ENCODE results near the gene KMT2C. TPM values are rescaled to one million over a fixed set of nuclear protein-coding genes. Genes with fewer than 3 reads are reported as not detected.

KMT2C gene
- polyA plus RNA-seq, 1 donor from 2014 or later, result 29.8 TPM

DNA sequence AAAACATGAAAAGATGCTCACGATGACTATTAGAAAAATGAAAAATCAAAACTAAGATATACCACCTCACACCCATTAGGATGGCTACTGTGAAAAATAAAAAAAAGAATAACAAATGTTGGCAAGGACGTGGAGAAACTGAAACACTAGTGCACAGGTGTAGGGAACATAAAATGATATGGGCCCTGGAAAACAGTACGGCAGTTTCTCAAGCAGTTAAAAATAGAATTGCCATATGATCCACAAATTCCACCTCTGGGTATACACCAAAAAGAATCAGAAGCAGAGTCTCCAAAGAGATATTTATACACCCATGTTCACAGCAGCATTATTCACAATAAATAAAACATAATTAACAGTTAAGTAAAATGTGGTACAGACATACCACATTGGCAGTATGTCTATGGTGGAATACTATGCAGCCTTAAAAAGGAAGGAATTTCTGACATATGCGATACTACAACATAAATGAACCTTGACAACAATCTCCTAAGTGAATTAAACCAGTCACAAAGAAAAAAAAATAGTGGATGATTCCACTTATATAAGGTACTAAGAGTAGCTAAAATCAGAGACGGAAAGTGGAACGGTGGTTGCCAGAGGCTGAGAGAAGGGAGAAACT is 69.7 kb downstream of the KMT2C start:
- no peak overlapping the region for H3K4me2 ChIP-seq (ENCODE audit: low read length)
- H3K4me3 ChIP-seq (ENCODE audit: low read length), result no peak overlapping the region
- no peaks in the 10 kb centered on the region for H3K9me2 ChIP-seq (ENCODE audit: insufficient read depth, low read length)
- H3K9ac ChIP-seq (ENCODE audit: low read length), result no peak overlapping the region
- no peak overlapping the region for H2AFZ ChIP-seq (ENCODE audit: low read depth, low read length)
- TF ChIP-seq RAD21 (conservative IDR thresholded peaks at IDR 0.05) (no peak), POLR2AphosphoS5 (IDR thresholded peaks at IDR 0.05) (no peak), TAF1 (IDR thresholded peaks at IDR 0.05; ENCODE audit: low read depth) (no peak), EZH2 (IDR thresholded peaks at IDR 0.05; ENCODE audit: borderline replicate concordance, insufficient read depth, low read length, poor library complexity, severe bottlenecking) (no peak), EP300 (conservative IDR thresholded peaks at IDR 0.05; ENCODE audit: poor library complexity, severe bottlenecking) (no peak)
- TF ChIP-seq, protein P1, sequence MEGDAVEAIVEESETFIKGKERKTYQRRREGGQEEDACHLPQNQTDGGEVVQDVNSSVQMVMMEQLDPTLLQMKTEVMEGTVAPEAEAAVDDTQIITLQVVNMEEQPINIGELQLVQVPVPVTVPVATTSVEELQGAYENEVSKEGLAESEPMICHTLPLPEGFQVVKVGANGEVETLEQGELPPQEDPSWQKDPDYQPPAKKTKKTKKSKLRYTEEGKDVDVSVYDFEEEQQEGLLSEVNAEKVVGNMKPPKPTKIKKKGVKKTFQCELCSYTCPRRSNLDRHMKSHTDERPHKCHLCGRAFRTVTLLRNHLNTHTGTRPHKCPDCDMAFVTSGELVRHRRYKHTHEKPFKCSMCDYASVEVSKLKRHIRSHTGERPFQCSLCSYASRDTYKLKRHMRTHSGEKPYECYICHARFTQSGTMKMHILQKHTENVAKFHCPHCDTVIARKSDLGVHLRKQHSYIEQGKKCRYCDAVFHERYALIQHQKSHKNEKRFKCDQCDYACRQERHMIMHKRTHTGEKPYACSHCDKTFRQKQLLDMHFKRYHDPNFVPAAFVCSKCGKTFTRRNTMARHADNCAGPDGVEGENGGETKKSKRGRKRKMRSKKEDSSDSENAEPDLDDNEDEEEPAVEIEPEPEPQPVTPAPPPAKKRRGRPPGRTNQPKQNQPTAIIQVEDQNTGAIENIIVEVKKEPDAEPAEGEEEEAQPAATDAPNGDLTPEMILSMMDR (IDR thresholded peaks at IDR 0.05; ENCODE audit: poor library complexity, severe bottlenecking), result no peak
- TF ChIP-seq, protein P2, sequence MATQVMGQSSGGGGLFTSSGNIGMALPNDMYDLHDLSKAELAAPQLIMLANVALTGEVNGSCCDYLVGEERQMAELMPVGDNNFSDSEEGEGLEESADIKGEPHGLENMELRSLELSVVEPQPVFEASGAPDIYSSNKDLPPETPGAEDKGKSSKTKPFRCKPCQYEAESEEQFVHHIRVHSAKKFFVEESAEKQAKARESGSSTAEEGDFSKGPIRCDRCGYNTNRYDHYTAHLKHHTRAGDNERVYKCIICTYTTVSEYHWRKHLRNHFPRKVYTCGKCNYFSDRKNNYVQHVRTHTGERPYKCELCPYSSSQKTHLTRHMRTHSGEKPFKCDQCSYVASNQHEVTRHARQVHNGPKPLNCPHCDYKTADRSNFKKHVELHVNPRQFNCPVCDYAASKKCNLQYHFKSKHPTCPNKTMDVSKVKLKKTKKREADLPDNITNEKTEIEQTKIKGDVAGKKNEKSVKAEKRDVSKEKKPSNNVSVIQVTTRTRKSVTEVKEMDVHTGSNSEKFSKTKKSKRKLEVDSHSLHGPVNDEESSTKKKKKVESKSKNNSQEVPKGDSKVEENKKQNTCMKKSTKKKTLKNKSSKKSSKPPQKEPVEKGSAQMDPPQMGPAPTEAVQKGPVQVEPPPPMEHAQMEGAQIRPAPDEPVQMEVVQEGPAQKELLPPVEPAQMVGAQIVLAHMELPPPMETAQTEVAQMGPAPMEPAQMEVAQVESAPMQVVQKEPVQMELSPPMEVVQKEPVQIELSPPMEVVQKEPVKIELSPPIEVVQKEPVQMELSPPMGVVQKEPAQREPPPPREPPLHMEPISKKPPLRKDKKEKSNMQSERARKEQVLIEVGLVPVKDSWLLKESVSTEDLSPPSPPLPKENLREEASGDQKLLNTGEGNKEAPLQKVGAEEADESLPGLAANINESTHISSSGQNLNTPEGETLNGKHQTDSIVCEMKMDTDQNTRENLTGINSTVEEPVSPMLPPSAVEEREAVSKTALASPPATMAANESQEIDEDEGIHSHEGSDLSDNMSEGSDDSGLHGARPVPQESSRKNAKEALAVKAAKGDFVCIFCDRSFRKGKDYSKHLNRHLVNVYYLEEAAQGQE (IDR thresholded peaks at IDR 0.05; ENCODE audit: borderline replicate concordance), result no peak
- no peak overlapping the region for H3K27ac ChIP-seq (ENCODE audit: low read length)
- H4K20me1 ChIP-seq (ENCODE audit: insufficient read depth), result no peaks in the 10 kb centered on the region
- no peaks in the 10 kb centered on the region for H3K27me3 ChIP-seq (ENCODE audit: insufficient read depth, low read depth, low read length)
- H3K79me2 ChIP-seq (replicated peaks; ENCODE audit: insufficient read depth, low read length), result peaks cover 86% of the 10 kb centered on the region
- H3K36me3 ChIP-seq (ENCODE audit: insufficient read depth, low read length), result no peaks in the 10 kb centered on the region
- H3K9me3 ChIP-seq (ENCODE audit: low read length), result no peaks in the 10 kb centered on the region
- H3F3A ChIP-seq (ENCODE audit: insufficient read depth, low read length, poor library complexity, severe bottlenecking), result no peaks in the 10 kb centered on the region

DNA sequence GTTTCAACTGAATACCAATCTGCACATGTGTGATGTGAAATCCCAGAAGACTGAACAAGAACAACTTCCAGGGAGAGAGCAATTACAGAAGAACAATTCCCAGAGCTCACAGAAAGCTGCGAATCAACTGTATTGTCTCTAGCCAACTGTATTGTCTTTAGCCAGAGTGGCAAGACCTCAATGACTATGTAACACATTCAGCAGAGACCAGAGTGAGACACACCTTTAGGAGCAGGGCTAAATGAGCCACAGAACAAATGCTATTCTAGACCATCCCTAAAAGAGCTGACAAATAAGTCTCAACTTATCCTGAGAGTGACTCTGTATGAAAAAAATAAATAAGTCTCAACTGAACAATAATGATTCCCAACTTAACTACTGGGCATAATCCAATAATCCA is 72.0 kb downstream of the KMT2C start:
- TF ChIP-seq RAD21 (conservative IDR thresholded peaks at IDR 0.05), result no peak
- TF ChIP-seq, protein P2 (IDR thresholded peaks at IDR 0.05; ENCODE audit: borderline replicate concordance), result no peak

More for the DNA sequence above, 72.0 kb downstream of the KMT2C start:
- no peaks in the 10 kb centered on the region for H3K27me3 ChIP-seq (ENCODE audit: insufficient read depth, low read depth, low read length)
- H3K9me2 ChIP-seq (ENCODE audit: insufficient read depth, low read length), result no peaks in the 10 kb centered on the region
- no peak overlapping the region for H3K4me2 ChIP-seq (ENCODE audit: low read length)
- no peak overlapping the region for H3K9ac ChIP-seq (ENCODE audit: low read length)
- H4K20me1 ChIP-seq (ENCODE audit: insufficient read depth), result no peaks in the 10 kb centered on the region
- H2AFZ ChIP-seq (ENCODE audit: low read depth, low read length), result no peak overlapping the region
- H3K79me2 ChIP-seq (replicated peaks; ENCODE audit: insufficient read depth, low read length), result peaks cover 84% of the 10 kb centered on the region
- H3K27ac ChIP-seq (ENCODE audit: low read length), result no peak overlapping the region
- no peaks in the 10 kb centered on the region for H3K36me3 ChIP-seq (ENCODE audit: insufficient read depth, low read length)
- H3F3A ChIP-seq (ENCODE audit: insufficient read depth, low read length, poor library complexity, severe bottlenecking), result no peaks in the 10 kb centered on the region
- no peak overlapping the region for H3K4me3 ChIP-seq (ENCODE audit: low read length)
- no peaks in the 10 kb centered on the region for H3K9me3 ChIP-seq (ENCODE audit: low read length)
